ENCODE data around the gene FGD6. TPM values are rescaled to one million over a fixed set of nuclear protein-coding genes. Genes with fewer than 3 reads are reported as not detected.

FGD6 gene
- total RNA-seq, 6 donors from 2014 or later: 14.7 to 36.1 (median 20.2) TPM

GRCh38 chr12:95253386-95253785, 36.1 kb upstream of the FGD6 start:
- TF ChIP-seq POLR2A (IDR thresholded peaks at IDR 0.05) (no peak), POLR2AphosphoS5 (IDR thresholded peaks at IDR 0.05) (no peak), CTCF (IDR thresholded peaks at IDR 0.05) (no peak), EP300 (IDR thresholded peaks at IDR 0.05) (no peak)
- H3K36me3 ChIP-seq: peaks cover 4 to 49% (median 12%) of the 10 kb centered on the region in 4 donors
- H3K27me3 ChIP-seq: no peaks in the 10 kb centered on the region
- no peak overlapping the region for H3K4me3 ChIP-seq
- H3K4me1 ChIP-seq: peaks cover 0 to 12% (median 3%) of the 10 kb centered on the region in 4 donors
- ATAC-seq (ENCODE audit: low FRiP score in 2 of 2): no peak
- H3K27ac ChIP-seq: no peak overlapping the region
- H3K9me3 ChIP-seq: no peaks in the 10 kb centered on the region
- no peak for DNase-seq

- peaks cover 0 to 12% (median 3%) of the 10 kb centered on the region in 4 donors for H3K4me1 ChIP-seq
- no peaks in the 10 kb centered on the region for H3K9me3 ChIP-seq
- H3K27ac ChIP-seq: no peak overlapping the region
- H3K27me3 ChIP-seq: no peaks in the 10 kb centered on the region
- no peak overlapping the region for H3K4me3 ChIP-seq
- TF ChIP-seq POLR2AphosphoS5 (IDR thresholded peaks at IDR 0.05): no peak
- TF ChIP-seq POLR2A (IDR thresholded peaks at IDR 0.05): no peak
- no peak for TF ChIP-seq CTCF (IDR thresholded peaks at IDR 0.05)
- TF ChIP-seq EP300 (IDR thresholded peaks at IDR 0.05): no peak
- ATAC-seq (ENCODE audit: low FRiP score in 2 of 2) (no peak), DNase-seq (no peak)
- 87 to 94% methylated on average over 8 of the region's 8 CpGs for WGBS, 2 donors
- peaks cover 0 to 21% (median 4%) of the 10 kb centered on the region in 4 donors for H3K36me3 ChIP-seq
Measured at GRCh38 chr12:95248604-95249360, 31.5 kb upstream of the FGD6 start.

- Histone ChIP-seq H3K4me3 (no peak overlapping the region), H3K36me3 (peaks cover 0 to 23% (median 5%) of the 10 kb centered on the region in 4 donors), H3K4me1 (peaks cover 0 to 8% (median 2%) of the 10 kb centered on the region in 4 donors), H3K27me3 (no peaks in the 10 kb centered on the region), H3K9me3 (no peaks in the 10 kb centered on the region), H3K27ac (no peak overlapping the region)
- DNase-seq (no peak), ATAC-seq (ENCODE audit: low FRiP score in 2 of 2) (no peak)
- whole genome bisulfite sequencing, 2 donors: 92 to 94% methylated on average over 1 of the region's 1 CpG
- TF ChIP-seq POLR2AphosphoS5 (IDR thresholded peaks at IDR 0.05) (no peak), EP300 (IDR thresholded peaks at IDR 0.05) (no peak), POLR2A (IDR thresholded peaks at IDR 0.05) (no peak), CTCF (IDR thresholded peaks at IDR 0.05) (no peak)
Measured at GRCh38 chr12:95248095-95248494, 30.8 kb upstream of the FGD6 start.

- H3K4me3 ChIP-seq: no peak overlapping the region
- no peak for ATAC-seq (ENCODE audit: low FRiP score in 2 of 2)
- no peaks in the 10 kb centered on the region for H3K27me3 ChIP-seq
- no peak overlapping the region for H3K27ac ChIP-seq
- peaks cover 0 to 16% (median 7%) of the 10 kb centered on the region in 4 donors for H3K36me3 ChIP-seq
- 90 to 93% methylated on average over 3 of the region's 3 CpGs for WGBS, 2 donors
- no peaks in the 10 kb centered on the region for H3K4me1 ChIP-seq
- H3K9me3 ChIP-seq: no peaks in the 10 kb centered on the region
- no peak for DNase-seq
- TF ChIP-seq CTCF (IDR thresholded peaks at IDR 0.05): no peak
Measured at GRCh38 chr12:95244350-95244749, 27.1 kb upstream of the FGD6 start.

Measured in upper lobe of left lung (tissue), 6 donors.